HAP-1 (cell line): ENCODE data around the gene ZNF524.
"Not testable (repeated sequence)": the region's sequence is repeated elsewhere in the genome, so short reads cannot be mapped to it uniquely, and the experiment has no call there.

Experiments used
- DNase-seq, 2 experiments: peaks; one replicate each; pipeline ENCODE4 v3.0.0-alpha.2; 2016 to 2020; ENCODE audit warnings: low spot score in 2 of 2
- H3K27me3 ChIP-seq: fragments of 250-450 bp; sonication (Bioruptor Pico); 2 replicates; pipeline ENCODE4 v1.5.1; 2020; ENCODE audit warnings: low read depth, mild to moderate bottlenecking, moderate library complexity
- H3K36me3 ChIP-seq: fragments of 250-450 bp; sonication (Bioruptor Pico); replicated peaks from 2 replicates; pipeline ENCODE4 v1.5.1; 2020; ENCODE audit warnings: mild to moderate bottlenecking
- H3K4me1 ChIP-seq: fragments of 250-450 bp; sonication (Bioruptor Pico); 2 replicates; pipeline ENCODE4 v1.5.1; 2020; ENCODE audit warnings: mild to moderate bottlenecking
- H3K4me3 ChIP-seq: fragments of 250-450 bp; sonication (Bioruptor Pico); 2 replicates; pipeline ENCODE4 v1.5.1; 2020; ENCODE audit warnings: mild to moderate bottlenecking, moderate library complexity
- H3K9me3 ChIP-seq: fragments of 250-450 bp; sonication (Bioruptor Pico); 2 replicates; pipeline ENCODE4 v1.5.1; 2020; ENCODE audit warnings: mild to moderate bottlenecking, moderate library complexity
- in situ Hi-C: fragments of 300-500 bp; cut with MboI; formaldehyde crosslinking; loops from 3 replicates; pipeline ENCODE4 v1.14.3; 2020; ENCODE audit warnings: low sequenced_read_pairs, inconsistent platforms, mixed read lengths

The ZNF524 gene

GRCh38 chr19:55599842-55600661 lies at the start of gene ZNF524:
TSS of gene ZNF524 (plus strand) at chr19:55600288. CDS start at chr19:55602113, 1,825 bp downstream.
- H3K4me1 ChIP-seq = peaks cover 17% of the 10 kb centered on the region
- peaks cover 17% of the 10 kb centered on the region for H3K36me3 ChIP-seq
- in situ Hi-C loops = no loop called here
- H3K27me3 ChIP-seq = no peaks in the 10 kb centered on the region
- peak; percentile 85 to 89 for DNase-seq
- H3K4me3 ChIP-seq = peak within 1 kb of the TSS; percentile 98
- H3K9me3 ChIP-seq = no peaks in the 10 kb centered on the region

GRCh38 chr19:55550321-55550650 lies 49.8 kb upstream of the ZNF524 start:
- Histone ChIP-seq H3K36me3 (no peaks in the 10 kb centered on the region), H3K4me3 (no peak overlapping the region), H3K9me3 (no peaks in the 10 kb centered on the region), H3K27me3 (no peaks in the 10 kb centered on the region), H3K4me1 (peaks cover 4% of the 10 kb centered on the region)
- in situ Hi-C loops = no loop called here
- no peak for DNase-seq

- peaks cover 4% of the 10 kb centered on the region for H3K4me1 ChIP-seq
- in situ Hi-C loops = no loop called here
Measured at GRCh38 chr19:55552206-55552605, 47.9 kb upstream of the ZNF524 start.

GRCh38 chr19:55552620-55553019 lies 47.5 kb upstream of the ZNF524 start:
- no peaks in the 10 kb centered on the region for H3K36me3 ChIP-seq
- no peaks in the 10 kb centered on the region for H3K27me3 ChIP-seq
- H3K9me3 ChIP-seq = no peaks in the 10 kb centered on the region
- DNase-seq = peak; percentile 7 to 38
- peaks cover 4% of the 10 kb centered on the region for H3K4me1 ChIP-seq
- no peak overlapping the region for H3K4me3 ChIP-seq
- in situ Hi-C loops = no loop called here

More at GRCh38 chr19:55552206-55552605, 47.9 kb upstream of the ZNF524 start:
- H3K27me3 ChIP-seq = no peaks in the 10 kb centered on the region
- no peak for DNase-seq
- no peaks in the 10 kb centered on the region for H3K36me3 ChIP-seq
- no peaks in the 10 kb centered on the region for H3K9me3 ChIP-seq
- H3K4me3 ChIP-seq = no peak overlapping the region

GRCh38 chr19:55553217-55554182 lies 46.6 kb upstream of the ZNF524 start:
- no peaks in the 10 kb centered on the region for H3K9me3 ChIP-seq
- no peaks in the 10 kb centered on the region for H3K36me3 ChIP-seq
- in situ Hi-C loops = no loop called here
- no peaks in the 10 kb centered on the region for H3K27me3 ChIP-seq
- peaks cover 4% of the 10 kb centered on the region for H3K4me1 ChIP-seq
- H3K4me3 ChIP-seq = no peak overlapping the region
- no peak for DNase-seq

GRCh38 chr19:55554302-55554701 lies 45.8 kb upstream of the ZNF524 start:
- in situ Hi-C loops = no loop called here
- no peak for DNase-seq
- Histone ChIP-seq H3K36me3 (no peaks in the 10 kb centered on the region), H3K4me3 (no peak overlapping the region), H3K9me3 (no peaks in the 10 kb centered on the region), H3K4me1 (peaks cover 4% of the 10 kb centered on the region), H3K27me3 (no peaks in the 10 kb centered on the region)

GRCh38 chr19:55554741-55555152 lies 45.3 kb upstream of the ZNF524 start:
- Histone ChIP-seq H3K9me3 (no peaks in the 10 kb centered on the region), H3K4me3 (no peak overlapping the region), H3K36me3 (no peaks in the 10 kb centered on the region), H3K27me3 (0 out of 2 replicates have a peak, but pooled peaks cover 2% of the 10 kb centered on the region), H3K4me1 (peaks cover 4% of the 10 kb centered on the region)
- DNase-seq = no peak
- in situ Hi-C loops = no loop called here

- H3K4me3 ChIP-seq = no peak overlapping the region
- H3K27me3 ChIP-seq = 0 out of 2 replicates have a peak, but pooled peaks cover 2% of the 10 kb centered on the region
- in situ Hi-C loops = no loop called here
- no peaks in the 10 kb centered on the region for H3K36me3 ChIP-seq
- H3K9me3 ChIP-seq = no peaks in the 10 kb centered on the region
- H3K4me1 ChIP-seq = no peaks in the 10 kb centered on the region
- no peak for DNase-seq
Measured at GRCh38 chr19:55559684-55560083, 40.4 kb upstream of the ZNF524 start.

GRCh38 chr19:55563261-55563690 lies 36.8 kb upstream of the ZNF524 start:
- H3K9me3 ChIP-seq = no peaks in the 10 kb centered on the region
- DNase-seq = no peak
- in situ Hi-C loops = no loop called here
- H3K4me1 ChIP-seq = no peaks in the 10 kb centered on the region
- peaks cover 6% of the 10 kb centered on the region for H3K27me3 ChIP-seq
- no peak overlapping the region for H3K4me3 ChIP-seq
- H3K36me3 ChIP-seq = no peaks in the 10 kb centered on the region

GRCh38 chr19:55566823-55567222 lies 33.3 kb upstream of the ZNF524 start:
- Histone ChIP-seq H3K4me1 (no peaks in the 10 kb centered on the region), H3K27me3 (peaks cover 4% of the 10 kb centered on the region), H3K36me3 (no peaks in the 10 kb centered on the region), H3K4me3 (no peak overlapping the region), H3K9me3 (no peaks in the 10 kb centered on the region)
- no peak for DNase-seq
- in situ Hi-C loops = no loop called here

GRCh38 chr19:55567708-55568328 lies 32.3 kb upstream of the ZNF524 start:
- in situ Hi-C loops = no loop called here
- H3K9me3 ChIP-seq = no peaks in the 10 kb centered on the region

GRCh38 chr19:55569477-55569876 lies 30.6 kb upstream of the ZNF524 start:
- H3K9me3 ChIP-seq, H3K4me1 ChIP-seq, H3K27me3 ChIP-seq, in situ Hi-C loops, H3K4me3 ChIP-seq, H3K36me3 ChIP-seq, DNase-seq: not testable (repeated sequence)

More at GRCh38 chr19:55567708-55568328, 32.3 kb upstream of the ZNF524 start:
- Histone ChIP-seq H3K4me3 (no peak overlapping the region), H3K4me1 (no peaks in the 10 kb centered on the region), H3K36me3 (no peaks in the 10 kb centered on the region), H3K27me3 (peaks cover 4% of the 10 kb centered on the region)
- no peak for DNase-seq

- H3K4me3 ChIP-seq, H3K36me3 ChIP-seq, H3K9me3 ChIP-seq, H3K4me1 ChIP-seq, DNase-seq, H3K27me3 ChIP-seq, in situ Hi-C loops: not testable (repeated sequence)
Measured at GRCh38 chr19:55573929-55574328, 26.2 kb upstream of the ZNF524 start.
